NCI-H2227 treated with DMSO at 0.1 percent for 48 hours (cell line): ENCODE results near the gene FFAR3.
"Not testable (repeated sequence)": the region's sequence is repeated elsewhere in the genome, so short reads cannot be mapped to it uniquely, and the experiment has no call there.

ENCODE experiments used
- DNase-seq: peaks from one replicate; lab custom pipeline; 2025; lab: John Stamatoyannopoulos, UW

FFAR3 gene

DNA sequence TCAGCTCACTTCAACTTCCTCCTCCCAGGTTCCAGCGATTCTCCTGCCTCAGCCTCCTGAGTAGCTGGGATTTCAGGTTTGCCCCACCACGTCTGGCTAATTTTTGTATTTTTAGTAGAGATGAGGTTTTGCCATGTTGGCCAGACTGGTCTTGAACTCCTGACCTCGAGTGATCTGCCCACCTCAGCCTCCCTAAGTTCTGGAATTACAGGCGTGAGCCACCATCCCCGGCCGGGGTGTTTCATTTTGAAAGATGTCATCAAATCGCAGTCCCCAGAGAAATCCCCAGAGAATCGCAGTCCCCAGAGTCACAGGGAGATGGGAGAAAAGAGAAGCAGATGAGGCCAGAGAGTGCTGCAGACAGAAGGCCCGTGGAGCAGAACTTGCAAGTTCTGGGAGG lies 43.2 kb downstream of the FFAR3 start:
- not testable (repeated sequence) for DNase-seq

DNA sequence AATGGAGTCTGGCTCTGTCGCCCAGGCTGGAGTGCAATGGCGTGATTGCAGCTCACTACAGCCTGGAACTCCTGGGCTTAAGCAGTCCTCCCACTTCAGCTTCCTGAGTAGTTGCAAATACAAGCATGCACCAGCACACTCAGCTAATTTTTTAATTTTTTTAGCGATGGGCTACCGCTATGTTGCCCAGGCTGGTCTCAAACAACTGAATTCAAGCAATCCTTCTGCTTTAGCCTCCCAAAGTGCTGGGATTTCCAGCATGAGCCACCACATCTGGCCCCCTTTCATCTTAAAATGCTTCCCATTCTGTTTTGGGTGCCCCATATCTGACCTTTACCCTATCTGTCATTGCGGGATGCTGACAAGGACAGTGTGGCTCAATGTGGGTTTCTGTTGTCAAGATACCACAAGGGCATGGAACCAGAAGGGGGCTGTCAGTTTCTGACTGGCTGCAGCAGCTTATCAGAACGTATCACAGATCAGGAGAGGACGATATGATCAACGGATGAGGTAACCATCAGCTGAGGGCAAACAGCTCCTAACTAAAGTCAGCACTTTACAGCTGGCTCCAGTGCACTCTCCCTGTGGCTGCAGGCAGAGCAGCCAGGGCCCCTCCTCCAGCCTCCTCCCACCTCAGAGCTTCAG lies 45.0 kb downstream of the FFAR3 start:
- DNase-seq, result no peak

DNA sequence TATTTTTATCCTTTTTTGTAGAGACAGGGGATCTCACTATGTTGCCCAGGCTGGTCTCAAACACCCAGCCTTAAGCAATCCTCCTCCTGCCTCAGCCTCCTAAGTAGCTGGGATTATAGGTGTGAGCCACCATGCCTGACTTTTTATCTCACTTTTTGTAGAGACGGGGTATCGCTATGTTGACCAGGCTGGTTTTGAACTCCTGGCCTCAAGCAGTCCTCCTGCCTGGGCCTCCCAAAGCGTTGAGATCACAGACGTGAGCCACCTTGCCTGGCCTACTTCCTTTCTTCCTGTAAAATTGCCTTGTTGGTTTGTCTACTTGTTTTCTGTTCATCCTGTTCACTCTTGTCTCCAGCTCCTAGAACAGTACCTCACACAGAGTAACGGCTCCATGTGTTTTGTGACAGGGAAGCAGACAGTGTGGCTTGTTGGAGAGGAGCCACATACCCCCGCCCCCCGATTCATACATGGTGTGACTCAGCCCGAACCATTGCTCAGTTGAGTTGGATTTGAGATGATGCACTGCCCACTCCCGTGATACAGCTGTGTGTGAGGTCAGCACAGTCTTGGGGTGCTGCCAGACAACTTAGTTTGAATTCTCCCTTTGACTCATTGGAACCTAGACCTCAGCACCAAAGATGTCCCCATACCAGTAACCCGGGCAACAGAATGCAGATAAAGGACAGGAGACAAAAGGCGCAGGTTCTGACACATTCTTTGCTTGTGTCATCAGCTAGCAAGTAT lies 46.8 kb downstream of the FFAR3 start:
- DNase-seq, result no peak

DNA sequence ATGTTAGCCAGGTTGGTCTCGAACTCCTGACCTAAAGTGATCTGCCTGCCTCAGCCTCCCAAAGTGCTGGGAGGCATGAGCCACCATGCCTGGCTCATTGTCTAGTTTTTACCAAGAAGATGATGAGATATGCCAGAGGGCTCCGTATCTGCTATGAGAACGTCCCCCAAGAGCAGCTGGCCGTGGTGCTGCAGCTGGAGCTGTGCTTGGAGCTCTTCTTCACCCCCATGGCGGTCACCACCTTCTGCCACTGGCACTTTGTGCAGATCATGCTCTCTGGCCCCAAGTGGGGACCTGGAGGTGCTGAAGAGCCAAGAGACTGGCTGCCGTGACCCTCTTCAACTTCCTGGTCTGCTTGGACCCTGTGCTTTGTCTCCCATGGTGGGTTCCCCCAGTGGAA lies 49.4 kb downstream of the FFAR3 start:
- no peak for DNase-seq

DNA sequence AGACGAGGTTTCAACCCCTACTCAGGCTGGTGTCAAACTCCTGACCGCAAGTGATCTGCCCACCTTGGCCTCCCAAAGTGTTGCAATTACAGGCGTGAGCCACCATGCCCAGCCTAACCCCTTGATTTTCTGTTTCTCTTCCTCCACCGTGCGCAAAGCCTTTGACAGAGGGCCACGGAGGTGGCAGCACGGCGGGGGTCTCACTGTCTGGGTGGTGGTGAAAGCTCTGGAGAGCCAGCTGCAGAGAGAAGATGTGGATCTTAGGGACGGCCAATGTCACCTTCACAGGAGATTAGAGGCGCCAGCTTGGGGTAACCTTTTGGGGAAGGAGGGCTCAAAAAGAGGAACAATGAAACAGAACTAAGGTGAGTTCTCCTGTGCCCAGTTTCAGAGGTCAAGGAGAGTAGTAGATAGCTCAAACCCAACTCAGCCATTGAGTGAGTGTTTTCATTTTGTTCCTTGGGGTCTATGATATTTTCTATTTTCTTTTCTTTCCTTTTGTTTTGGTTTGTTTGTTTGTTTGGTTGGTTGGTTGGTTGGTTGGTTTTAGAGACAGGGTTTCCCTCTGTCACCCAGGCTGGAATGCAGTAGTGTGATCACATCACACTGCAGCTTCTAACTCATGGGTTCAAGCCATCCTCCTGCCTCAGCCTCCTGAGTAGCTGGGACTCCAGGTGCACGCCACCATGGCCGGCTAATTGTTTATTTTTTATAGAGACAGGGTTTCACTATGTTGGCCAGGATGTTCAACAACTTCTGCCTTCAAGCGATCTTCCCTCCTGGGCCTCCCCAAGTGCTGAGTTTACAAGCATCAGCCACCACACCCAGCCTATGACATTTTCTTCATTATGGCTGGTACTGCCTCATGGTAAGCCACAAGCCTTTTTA lies 50.3 kb downstream of the FFAR3 start:
- DNase-seq, result no peak

DNA sequence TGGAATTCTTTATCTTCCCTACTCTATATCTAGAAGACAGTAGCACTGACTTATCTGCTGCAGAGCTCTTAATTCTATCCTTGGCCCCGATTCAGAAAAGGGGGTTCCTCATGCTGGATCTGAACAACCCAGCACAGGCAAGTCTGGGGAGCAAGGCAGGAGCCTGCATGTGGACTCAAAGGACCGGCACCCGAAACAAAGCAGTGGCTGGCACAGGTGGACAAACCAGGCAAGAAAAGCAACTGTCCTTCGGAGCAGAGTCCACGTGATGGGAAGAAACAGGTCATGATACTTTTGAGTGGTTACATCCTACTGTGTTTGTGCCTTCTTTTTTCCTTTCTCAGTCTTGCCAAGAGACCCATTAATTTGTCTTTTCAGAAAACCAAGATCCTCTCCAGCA lies 50.9 kb downstream of the FFAR3 start:
- DNase-seq, result no peak
